ENCODE results near the gene S100A7A.
"Not testable (repeated sequence)": the region's sequence is repeated elsewhere in the genome, so short reads cannot be mapped to it uniquely, and the experiment has no call there.

S100A7A gene

DNA sequence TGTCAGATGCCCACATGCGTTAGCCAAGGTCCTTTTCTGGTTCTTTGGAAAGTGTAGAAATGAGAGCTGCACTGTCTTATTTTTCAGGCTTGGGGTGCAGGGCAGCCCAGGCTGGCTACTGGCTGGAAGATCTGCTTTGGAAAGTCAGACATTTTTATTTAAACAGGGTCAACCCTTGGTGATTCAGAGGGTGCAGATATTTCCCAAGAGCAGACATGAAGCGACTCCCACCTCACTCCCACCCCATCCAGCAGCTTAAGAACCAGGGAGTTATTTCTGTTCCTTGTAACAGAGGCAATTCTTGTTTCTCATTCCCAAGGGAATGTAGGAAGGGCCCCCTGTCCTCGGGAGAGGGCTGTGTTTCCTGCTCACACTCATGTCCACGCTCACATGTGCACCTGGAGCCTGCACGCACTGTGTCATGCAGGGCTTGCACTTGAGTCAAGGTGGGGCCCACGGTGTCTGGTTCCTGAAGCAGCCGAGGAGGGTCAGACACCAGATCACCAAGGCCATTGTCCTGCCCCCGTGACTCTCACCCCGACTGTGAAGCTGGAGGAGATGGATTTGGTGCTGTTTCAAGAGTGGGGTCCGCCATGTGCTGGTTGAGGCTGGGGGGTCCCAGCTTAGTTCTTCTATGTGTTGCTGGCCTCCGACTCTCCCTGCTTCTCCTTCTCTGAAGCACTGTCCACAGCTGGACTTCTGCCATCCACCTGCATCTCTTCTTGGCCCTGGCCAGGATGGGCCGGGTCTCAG lies 992 bp downstream of the S100A7A start:
- H3K4me3 ChIP-seq (ENCODE audit: low read depth, low read length, poor library complexity, severe bottlenecking): no peak overlapping the region
- no peaks in the 10 kb centered on the region for H3K9me2 ChIP-seq (ENCODE audit: low read depth, low read length)
- no peak overlapping the region for H3K9ac ChIP-seq (ENCODE audit: low read length)
- no peak overlapping the region for H3K4me2 ChIP-seq (ENCODE audit: low read length)
- TF ChIP-seq EZH2 (IDR thresholded peaks at IDR 0.05; ENCODE audit: borderline replicate concordance, low read length): no peak
- no peak for TF ChIP-seq CTCF (IDR thresholded peaks at IDR 0.05; ENCODE audit: low read length)
- H3F3A ChIP-seq (ENCODE audit: insufficient read depth, low read length): no peaks in the 10 kb centered on the region
- H3K79me2 ChIP-seq (ENCODE audit: insufficient read depth, low read length): no peaks in the 10 kb centered on the region
- H3K9me3 ChIP-seq (ENCODE audit: low read length): no peaks in the 10 kb centered on the region
- no peak overlapping the region for H3K27ac ChIP-seq (ENCODE audit: low read depth, low read length, poor library complexity, severe bottlenecking)
- no peaks in the 10 kb centered on the region for H3K4me1 ChIP-seq (ENCODE audit: insufficient read depth, low read length, severe bottlenecking)
- H3K36me3 ChIP-seq (ENCODE audit: insufficient read depth, low read length): no peaks in the 10 kb centered on the region
- no peak overlapping the region for H2AFZ ChIP-seq (ENCODE audit: low read length)
- no peaks in the 10 kb centered on the region for H4K20me1 ChIP-seq (ENCODE audit: insufficient read depth, low read length)
- H3K27me3 ChIP-seq (ENCODE audit: insufficient read depth, low read length): no peaks in the 10 kb centered on the region

DNA sequence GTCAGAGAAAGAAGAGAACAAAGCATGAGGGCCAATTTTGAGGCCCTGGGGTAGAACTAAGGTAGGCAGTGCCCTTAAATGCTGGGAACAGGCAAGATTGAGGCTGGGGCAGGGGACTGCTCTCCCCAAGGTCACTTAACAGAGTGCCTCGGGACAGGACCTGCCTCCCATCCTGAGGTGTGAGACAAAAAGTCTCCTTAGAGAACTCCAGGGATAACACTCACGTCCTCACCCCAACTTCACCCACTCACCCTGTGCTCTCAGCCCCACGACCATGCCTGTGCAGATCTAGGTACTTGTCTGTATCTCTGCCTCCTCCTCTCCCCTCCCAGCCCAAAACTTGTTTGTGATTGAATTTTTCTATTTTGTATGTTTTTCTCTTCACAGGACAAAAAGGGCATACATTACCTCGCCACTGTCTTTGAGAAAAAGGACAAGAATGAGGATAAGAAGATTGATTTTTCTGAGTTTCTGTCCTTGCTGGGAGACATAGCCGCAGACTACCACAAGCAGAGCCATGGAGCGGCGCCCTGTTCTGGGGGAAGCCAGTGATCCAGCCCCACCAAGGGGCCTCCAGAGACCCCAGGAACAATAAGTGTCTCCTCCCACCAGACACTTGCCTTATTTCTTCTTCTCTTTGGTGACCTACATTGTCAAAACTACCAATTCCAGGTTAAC lies 2.6 kb downstream of the S100A7A start:
- H2AFZ ChIP-seq (ENCODE audit: low read length); H3K79me2 ChIP-seq (ENCODE audit: insufficient read depth, low read length); H3K4me2 ChIP-seq (ENCODE audit: low read length); H3K9me2 ChIP-seq (ENCODE audit: low read depth, low read length); H3K36me3 ChIP-seq (ENCODE audit: insufficient read depth, low read length); H3F3A ChIP-seq (ENCODE audit: insufficient read depth, low read length); H3K27me3 ChIP-seq (ENCODE audit: insufficient read depth, low read length); H3K27ac ChIP-seq (ENCODE audit: low read depth, low read length, poor library complexity, severe bottlenecking); H3K4me3 ChIP-seq (ENCODE audit: low read depth, low read length, poor library complexity, severe bottlenecking); H3K4me1 ChIP-seq (ENCODE audit: insufficient read depth, low read length, severe bottlenecking); H3K9me3 ChIP-seq (ENCODE audit: low read length); H3K9ac ChIP-seq (ENCODE audit: low read length); H4K20me1 ChIP-seq (ENCODE audit: insufficient read depth, low read length): not testable (repeated sequence)

DNA sequence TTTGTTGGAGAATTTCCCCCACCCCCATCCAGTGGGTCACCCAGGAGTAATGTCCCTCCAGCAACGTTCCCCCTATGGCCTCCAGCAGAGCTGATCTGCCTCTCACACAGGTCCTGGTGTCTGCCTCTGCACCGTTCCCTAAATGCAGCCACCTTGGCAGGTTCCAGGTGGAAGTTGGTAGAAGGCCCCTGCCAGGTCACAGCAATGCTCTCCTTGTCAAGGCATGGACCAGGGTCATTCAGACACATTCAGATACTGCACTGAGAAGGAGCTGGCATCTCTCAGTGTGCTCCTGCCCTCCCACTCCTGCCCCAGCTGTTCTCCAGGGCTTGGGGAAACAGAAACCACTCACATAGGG lies 3.1 kb downstream of the S100A7A start:
- H3K27me3 ChIP-seq (ENCODE audit: insufficient read depth, low read length); H3K27ac ChIP-seq (ENCODE audit: low read depth, low read length, poor library complexity, severe bottlenecking); H2AFZ ChIP-seq (ENCODE audit: low read length); H3K9ac ChIP-seq (ENCODE audit: low read length); H3K4me2 ChIP-seq (ENCODE audit: low read length); H3K4me3 ChIP-seq (ENCODE audit: low read depth, low read length, poor library complexity, severe bottlenecking); H3K4me1 ChIP-seq (ENCODE audit: insufficient read depth, low read length, severe bottlenecking); H4K20me1 ChIP-seq (ENCODE audit: insufficient read depth, low read length); H3K9me3 ChIP-seq (ENCODE audit: low read length); H3K9me2 ChIP-seq (ENCODE audit: low read depth, low read length); H3K36me3 ChIP-seq (ENCODE audit: insufficient read depth, low read length); H3F3A ChIP-seq (ENCODE audit: insufficient read depth, low read length); H3K79me2 ChIP-seq (ENCODE audit: insufficient read depth, low read length): not testable (repeated sequence)

- Histone ChIP-seq H3K9me3 (ENCODE audit: low read length) (no peaks in the 10 kb centered on the region), H3K27me3 (ENCODE audit: insufficient read depth, low read length) (no peaks in the 10 kb centered on the region), H4K20me1 (ENCODE audit: insufficient read depth, low read length) (no peaks in the 10 kb centered on the region), H3K36me3 (ENCODE audit: insufficient read depth, low read length) (no peaks in the 10 kb centered on the region), H3K79me2 (ENCODE audit: insufficient read depth, low read length) (no peaks in the 10 kb centered on the region), H3K4me2 (ENCODE audit: low read length) (no peak overlapping the region), H3K9ac (ENCODE audit: low read length) (no peak overlapping the region), H3K27ac (ENCODE audit: low read depth, low read length, poor library complexity, severe bottlenecking) (no peak overlapping the region), H2AFZ (ENCODE audit: low read length) (no peak overlapping the region), H3F3A (ENCODE audit: insufficient read depth, low read length) (no peaks in the 10 kb centered on the region), H3K4me1 (ENCODE audit: insufficient read depth, low read length, severe bottlenecking) (no peaks in the 10 kb centered on the region), H3K9me2 (ENCODE audit: low read depth, low read length) (no peaks in the 10 kb centered on the region), H3K4me3 (ENCODE audit: low read depth, low read length, poor library complexity, severe bottlenecking) (no peak overlapping the region)
- no peak for TF ChIP-seq CTCF (IDR thresholded peaks at IDR 0.05; ENCODE audit: low read length)
- TF ChIP-seq EZH2 (IDR thresholded peaks at IDR 0.05; ENCODE audit: borderline replicate concordance, low read length): no peak
Measured at GRCh38 chr1:153420306-153420705, 4.0 kb downstream of the S100A7A start.
